Measurements from ENCODE around the gene NSF.
"Not testable (repeated sequence)": the region's sequence is repeated elsewhere in the genome, so short reads cannot be mapped to it uniquely, and the experiment has no call there.

The NSF gene

GRCh38 chr17:46773676-46774075, 183.2 kb downstream of the NSF start:
- DNase-seq (ENCODE audit: low read depth in 3 of 3): no peak

- no peak for DNase-seq (ENCODE audit: low read depth in 3 of 3)
Observed at GRCh38 chr17:46774108-46774737, 183.8 kb downstream of the NSF start.

GRCh38 chr17:46776298-46777005, 186.0 kb downstream of the NSF start:
- DNase-seq (ENCODE audit: low read depth in 3 of 3): no peak

GRCh38 chr17:46777943-46778915, 187.8 kb downstream of the NSF start:
- no peak for DNase-seq (ENCODE audit: low read depth in 3 of 3)

GRCh38 chr17:46780003-46780373, 189.5 kb downstream of the NSF start:
- DNase-seq (ENCODE audit: low read depth in 3 of 3): no peak

GRCh38 chr17:46782250-46782953, 191.9 kb downstream of the NSF start:
- DNase-seq (ENCODE audit: low read depth in 3 of 3): no peak

- DNase-seq (ENCODE audit: low read depth in 3 of 3): no peak
Observed at GRCh38 chr17:46783031-46783593, 192.6 kb downstream of the NSF start.

GRCh38 chr17:46785696-46786095, 195.2 kb downstream of the NSF start:
- no peak for DNase-seq (ENCODE audit: low read depth in 3 of 3)

- no peak for DNase-seq (ENCODE audit: low read depth in 3 of 3)
Observed at GRCh38 chr17:46787478-46787877, 197.0 kb downstream of the NSF start.

- DNase-seq (ENCODE audit: low read depth in 3 of 3): no peak
Observed at GRCh38 chr17:46788300-46788699, 197.8 kb downstream of the NSF start.

GRCh38 chr17:46788796-46789195, 198.3 kb downstream of the NSF start:
- no peak for DNase-seq (ENCODE audit: low read depth in 3 of 3)

- DNase-seq (ENCODE audit: low read depth in 3 of 3): no peak
Observed at GRCh38 chr17:46789610-46790009, 199.1 kb downstream of the NSF start.

GRCh38 chr17:46790216-46790615, 199.7 kb downstream of the NSF start:
- DNase-seq (ENCODE audit: low read depth in 3 of 3): no peak

GRCh38 chr17:46791531-46791930, 201.1 kb downstream of the NSF start:
- DNase-seq (ENCODE audit: low read depth in 3 of 3): no peak

- no peak for DNase-seq (ENCODE audit: low read depth in 3 of 3)
Observed at GRCh38 chr17:46792071-46792470, 201.6 kb downstream of the NSF start.

GRCh38 chr17:46793023-46793422, 202.6 kb downstream of the NSF start:
- not testable (repeated sequence) for DNase-seq (ENCODE audit: low read depth in 3 of 3)

GRCh38 chr17:46793541-46793940, 203.1 kb downstream of the NSF start:
- DNase-seq (ENCODE audit: low read depth in 3 of 3): no peak

GRCh38 chr17:46794318-46794717, 203.8 kb downstream of the NSF start:
- DNase-seq (ENCODE audit: low read depth in 3 of 3): no peak

GRCh38 chr17:46795379-46795952, 205.0 kb downstream of the NSF start:
- DNase-seq (ENCODE audit: low read depth in 3 of 3): no peak

GRCh38 chr17:46796084-46796483, 205.6 kb downstream of the NSF start:
- no peak for DNase-seq (ENCODE audit: low read depth in 3 of 3)

- no peak for DNase-seq (ENCODE audit: low read depth in 3 of 3)
Observed at GRCh38 chr17:46796524-46796923, 206.1 kb downstream of the NSF start.
